Peyer's patch (tissue), 4 donors: ENCODE data around the gene SNAPIN.

Source experiments
- CTCF ChIP-seq, 6 experiments: fragments of 450-650 bp in 4 of 6; fragments of 200-600 bp in 2 of 6; sonication (generic) in 1 of 6; IDR thresholded peaks; one replicate each; pipeline ENCODE4 v1.5.1; 2017 to 2019; ENCODE audit warnings: antibody characterized with exemption in 6 of 6, mild to moderate bottlenecking in 3 of 6, moderate library complexity in 1 of 6
- POLR2A ChIP-seq, 2 donors: fragments of 450-650 bp; IDR thresholded peaks; one replicate each; pipeline ENCODE4 v1.5.1; 2017; ENCODE audit warnings: antibody characterized with exemption in 2 of 2, mild to moderate bottlenecking in 2 of 2, moderate library complexity in 2 of 2

- TF ChIP-seq CTCF (IDR thresholded peaks at IDR 0.05) = no peak
- TF ChIP-seq POLR2A (IDR thresholded peaks at IDR 0.05) = no peak
Observed at GRCh38 chr1:153646672-153647345, 11.7 kb upstream of the SNAPIN start.
